H1 (cell line): ENCODE measurements around the gene SLC24A4. TPM values are rescaled to one million over a fixed set of nuclear protein-coding genes. Genes with fewer than 3 reads are reported as not detected.

Experiments used
- CTCF ChIA-PET: fragments of 300-600 bp; sonication (Branson Sonifier 250); formaldehyde crosslinking; loops from one replicate; lab custom pipeline; 2021; ENCODE audit not compliant: partially characterized antibody; lab: Charles Lee
- POLR2A ChIA-PET: fragments of 300-600 bp; sonication (Branson Sonifier 250); formaldehyde crosslinking; loops from one replicate; lab custom pipeline; 2021; ENCODE audit warnings: inconsistent platforms; ENCODE audit not compliant: partially characterized antibody; lab: Charles Lee
- DNase-seq, 2 experiments: peaks; one replicate each; pipeline versions ENCODE4 v3.0.0 to v3.0.0-alpha.2; 2010 to 2022; ENCODE audit warnings: low spot score in 2 of 2, low read depth in 1 of 2, mixed read lengths in 1 of 2
- FAIRE-seq: peaks from 2 replicates; lab custom pipeline; 2011; peaks lifted over from hg19 to GRCh38; lab: Jason Lieb, UNC
- H2AFZ ChIP-seq: 2 replicates; pipeline ENCODE4 v1.8.1; 2012; ENCODE audit warnings: low read length, inconsistent platforms
- H2AK5ac ChIP-seq: 2 replicates; pipeline ENCODE4 v1.6.1; 2013; ENCODE audit warnings: low read depth, low read length
- H2BK120ac ChIP-seq: replicated peaks from 2 replicates; pipeline ENCODE3; 2013; ENCODE audit warnings: low read depth, low read length, inconsistent platforms
- H2BK12ac ChIP-seq: 2 replicates; pipeline ENCODE4 v1.6.1; 2013; ENCODE audit warnings: low read depth, low read length
- H2BK15ac ChIP-seq: 2 replicates; pipeline ENCODE4 v1.6.1; 2013; ENCODE audit warnings: low read length
- H2BK20ac ChIP-seq: 2 replicates; pipeline ENCODE4 v1.6.1; 2013; ENCODE audit warnings: low read length
- H2BK5ac ChIP-seq: 2 replicates; pipeline ENCODE4 v1.6.1; 2013; ENCODE audit warnings: low read depth, low read length
- H3K14ac ChIP-seq: 2 replicates; pipeline ENCODE4 v1.6.1; 2013; ENCODE audit warnings: inconsistent platforms; ENCODE audit not compliant: insufficient read length
- H3K18ac ChIP-seq: 2 replicates; pipeline ENCODE4 v1.6.1; 2013; ENCODE audit warnings: low read length; ENCODE audit errors: extremely low read depth
- H3K23ac ChIP-seq: 2 replicates; pipeline ENCODE4 v1.6.1; 2013; ENCODE audit warnings: inconsistent platforms; ENCODE audit not compliant: insufficient read length
- H3K23me2 ChIP-seq: 2 replicates; pipeline ENCODE4 v1.6.1; 2013; ENCODE audit warnings: low read depth, low read length
- H3K27ac ChIP-seq: 2 replicates; pipeline ENCODE4 v1.6.1; 2011; ENCODE audit warnings: low read depth, low read length, inconsistent platforms
- H3K27me3 ChIP-seq, 4 experiments: replicated peaks in 1 of 4; 1 replicate in 1 of 4; 2 replicates in 3 of 4; pipeline versions ENCODE4 v1.6.1 to v1.8.1; 2011 to 2013; ENCODE audit warnings: low read length in 3 of 4, mild to moderate bottlenecking in 3 of 4, inconsistent platforms in 2 of 4, mixed read lengths in 2 of 4, moderate library complexity in 1 of 4; ENCODE audit not compliant: control insufficient read depth in 3 of 4, insufficient read depth in 3 of 4; ENCODE audit errors: extremely low read depth in 1 of 4
- H3K36me3 ChIP-seq, 4 experiments: 2 replicates each; pipeline versions ENCODE4 v1.6.1 to v1.8.1; 2011 to 2013; ENCODE audit warnings: mild to moderate bottlenecking in 4 of 4, low read length in 3 of 4, moderate library complexity in 2 of 4, control low read depth in 1 of 4, inconsistent platforms in 1 of 4; ENCODE audit not compliant: insufficient read depth in 4 of 4, control insufficient read depth in 2 of 4
- H3K4ac ChIP-seq: replicated peaks from 2 replicates; pipeline ENCODE3; 2013; ENCODE audit warnings: low read length, low read depth, mixed read lengths, inconsistent platforms; ENCODE audit not compliant: insufficient read length
- H3K4me1 ChIP-seq, 4 experiments: replicated peaks in 1 of 4; 1 replicate in 1 of 4; 2 replicates in 3 of 4; pipeline versions ENCODE4 v1.6.1 to v1.8.1; 2011 to 2013; ENCODE audit warnings: low read length in 3 of 4, inconsistent platforms in 2 of 4, mixed read lengths in 1 of 4; ENCODE audit not compliant: insufficient read depth in 4 of 4, control insufficient read depth in 3 of 4
- H3K4me2 ChIP-seq, 2 experiments: 2 replicates each; pipeline versions ENCODE4 v1.6.1 to v1.8.1; 2011 to 2013; ENCODE audit warnings: low read depth in 2 of 2, low read length in 2 of 2, control low read depth in 1 of 2, inconsistent platforms in 1 of 2, mild to moderate bottlenecking in 1 of 2; ENCODE audit not compliant: insufficient read depth in 1 of 2
- H3K4me3 ChIP-seq, 4 experiments: fragments of 200-600, 300-600 bp in 1 of 4; sonication (generic), shearing (Covaris generic), sonication (Bioruptor Twin) in 1 of 4; 2 replicates each; pipeline versions ENCODE4 v1.5.1 to v1.8.1; 2011 to 2016; ENCODE audit warnings: low read length in 4 of 4, low read depth in 3 of 4, control low read depth in 2 of 4, inconsistent platforms in 2 of 4, mild to moderate bottlenecking in 2 of 4, mixed read lengths in 1 of 4, moderate library complexity in 1 of 4; ENCODE audit not compliant: insufficient read depth in 2 of 4; ENCODE audit errors: extremely low read depth in 1 of 4
- H3K56ac ChIP-seq: replicated peaks from 2 replicates; pipeline ENCODE3; 2013; ENCODE audit warnings: low read depth, mild to moderate bottlenecking, mixed read lengths, low read length, inconsistent platforms; ENCODE audit not compliant: insufficient read length
- H3K79me1 ChIP-seq: 2 replicates; pipeline ENCODE4 v1.6.1; 2013; ENCODE audit warnings: low read depth, low read length, control low read depth
- H3K79me2 ChIP-seq, 2 experiments: 2 replicates each; pipeline versions ENCODE4 v1.6.1 to v1.8.1; 2012 to 2013; ENCODE audit warnings: low read length in 2 of 2, mild to moderate bottlenecking in 2 of 2, inconsistent platforms in 1 of 2; ENCODE audit not compliant: insufficient read depth in 2 of 2, control insufficient read depth in 1 of 2
- H3K9ac ChIP-seq, 4 experiments: replicated peaks in 1 of 4; 1 replicate in 1 of 4; 2 replicates in 3 of 4; pipeline versions ENCODE4 v1.6.1 to v1.8.1; 2011 to 2013; ENCODE audit warnings: low read depth in 3 of 4, low read length in 3 of 4, control low read depth in 2 of 4, mild to moderate bottlenecking in 2 of 4, moderate library complexity in 2 of 4, inconsistent platforms in 1 of 4; ENCODE audit errors: extremely low read depth in 1 of 4
- H3K9me3 ChIP-seq, 2 experiments: 2 replicates each; pipeline versions ENCODE4 v1.6.1 to v1.8.1; 2012 to 2013; ENCODE audit warnings: mild to moderate bottlenecking in 2 of 2, moderate library complexity in 2 of 2, control low read depth in 1 of 2, inconsistent platforms in 1 of 2, low read depth in 1 of 2, low read length in 1 of 2, mixed read lengths in 1 of 2; ENCODE audit not compliant: insufficient read depth in 2 of 2
- H4K20me1 ChIP-seq, 2 experiments: replicated peaks in 1 of 2; 2 replicates each; pipeline versions ENCODE3 to v1.8.1; 2011 to 2013; ENCODE audit warnings: inconsistent platforms in 2 of 2, low read length in 2 of 2, mild to moderate bottlenecking in 1 of 2; ENCODE audit not compliant: insufficient read depth in 2 of 2, control insufficient read depth in 1 of 2
- H4K5ac ChIP-seq: 2 replicates; pipeline ENCODE4 v1.6.1; 2013; ENCODE audit warnings: low read length, low read depth, mixed read lengths, inconsistent platforms; ENCODE audit not compliant: insufficient read length
- H4K8ac ChIP-seq: 2 replicates; pipeline ENCODE4 v1.8.0; 2013; ENCODE audit warnings: mild to moderate bottlenecking, moderate library complexity, low read length, inconsistent platforms; ENCODE audit not compliant: insufficient read depth; ENCODE audit errors: extremely low read depth
- H4K91ac ChIP-seq: replicated peaks from 2 replicates; pipeline ENCODE3; 2013; ENCODE audit warnings: low read length, mixed read lengths, inconsistent platforms; ENCODE audit not compliant: insufficient read length
- BACH1 ChIP-seq: IDR thresholded peaks from 2 replicates; pipeline ENCODE4 v1.6.1; 2012; ENCODE audit warnings: low read length, improper control_type of control experiment
- BCL11A ChIP-seq, 2 experiments: IDR thresholded peaks; one replicate each; pipeline ENCODE4 v1.6.1; 2011; ENCODE audit warnings: low read depth in 2 of 2, low read length in 2 of 2, mild to moderate bottlenecking in 2 of 2
- CREB1 ChIP-seq: IDR thresholded peaks from 2 replicates; pipeline ENCODE4 v1.6.1; 2012; ENCODE audit warnings: inconsistent platforms
- EZH2 ChIP-seq: fragments of 200-600 bp; sonication (generic); IDR thresholded peaks from 2 replicates; pipeline ENCODE4 v1.7.1; 2012; ENCODE audit warnings: low read depth, mild to moderate bottlenecking, moderate library complexity, low read length, inconsistent platforms; ENCODE audit not compliant: severe bottlenecking
- NRF1 ChIP-seq: IDR thresholded peaks from 2 replicates; pipeline ENCODE4 v1.6.1; 2011; ENCODE audit warnings: mild to moderate bottlenecking, low read depth, low read length, improper control_type of control experiment
- PHF8 ChIP-seq: fragments of 200-600 bp; sonication (generic); conservative IDR thresholded peaks from 2 replicates; pipeline ENCODE4 v1.7.1; 2012; ENCODE audit warnings: low read depth, mild to moderate bottlenecking, inconsistent platforms, low read length, moderate library complexity
- POLR2A ChIP-seq, 2 experiments: IDR thresholded peaks; 1 replicate in 1 of 2; 2 replicates in 1 of 2; pipeline ENCODE4 v1.6.1; 2011; ENCODE audit warnings: low read depth in 2 of 2, low read length in 2 of 2, mild to moderate bottlenecking in 2 of 2; ENCODE audit errors: control extremely low read depth in 1 of 2
- SIN3A ChIP-seq, 2 experiments: IDR thresholded peaks in 1 of 2; conservative IDR thresholded peaks in 1 of 2; 2 replicates each; pipeline ENCODE4 v1.6.1; 2011 to 2012; ENCODE audit warnings: low read length in 2 of 2, improper control_type of control experiment in 1 of 2, low read depth in 1 of 2, mild to moderate bottlenecking in 1 of 2
- SP4 ChIP-seq: IDR thresholded peaks from 2 replicates; pipeline ENCODE4 v1.6.1; 2012; ENCODE audit warnings: low read length, inconsistent platforms
- ZNF274 ChIP-seq: IDR thresholded peaks from 2 replicates; pipeline ENCODE4 v1.7.0; 2012; ENCODE audit warnings: low read length, borderline replicate concordance; ENCODE audit errors: extremely low read depth
- WGBS, 2 experiments: shearing (Covaris generic) in 1 of 2; methylation state at CpG; one replicate each; pipeline versions ENCODE4 v1.1.6 to v1.1.7; 2013 to 2015; ENCODE audit warnings: low lambda C conversion rate in 2 of 2, mixed read lengths in 2 of 2, inconsistent platforms in 1 of 2, low coverage in 1 of 2, missing lambda C conversion rate in 1 of 2; ENCODE audit not compliant: insufficient replicate concordance in 2 of 2, insufficient coverage in 1 of 2, insufficient read length in 1 of 2; ENCODE audit errors: extremely low coverage in 1 of 2, missing lambda C conversion rate in 1 of 2; 5-methylcytosine and 5-hydroxymethylcytosine counted together
- polyA plus RNA-seq, 7 experiments: library from polyadenylated mRNA; depleted of rRNA in 3 of 7; stranded (reverse) in 5 of 7; unstranded in 2 of 7; fragments of >200 nt in 5 of 7; fragments of 200-250 nt in 2 of 7; gene quantifications; 1 replicate in 5 of 7; 2 replicates in 1 of 7; 4 replicates in 1 of 7; pipeline versions ENCODE4 v1.2.1 to v1.2.3, GENCODE V29; 2011 to 2013; ENCODE audit warnings: missing spikeins in 2 of 7, mixed read lengths in 2 of 7
- total RNA-seq: library from RNA; stranded (reverse); fragmentation: NEBNext Ultra II Directional; extraction: Animal tissue kit (Norgen Biotek cat#: 25700); gene quantifications from 2 replicates; pipeline ENCODE4 v1.2.1, GENCODE V29; 2021

SLC24A4 gene
- total and polyA plus RNA-seq, 2 of the 8 experiments (the other 6 are each of a cell fraction or from before 2014, with no cell fraction given) = 0.27 to 0.89 TPM

- Histone ChIP-seq H3K4me3 (no peak overlapping the region), H3K4me1 (no peaks in the 10 kb centered on the region), H3K18ac (no peak overlapping the region), H3K36me3 (no peaks in the 10 kb centered on the region), H3K9ac (no peak overlapping the region), H2AFZ (no peak overlapping the region), H3K9me3 (no peaks in the 10 kb centered on the region), H3K23me2 (no peaks in the 10 kb centered on the region), H4K20me1 (no peaks in the 10 kb centered on the region), H4K5ac (no peak overlapping the region), H3K27ac (no peak overlapping the region), H3K4me2 (no peak overlapping the region), H3K79me1 (no peaks in the 10 kb centered on the region), H2BK20ac (no peak overlapping the region), H4K91ac (no peak overlapping the region), H3K79me2 (no peaks in the 10 kb centered on the region), H2BK12ac (no peak overlapping the region), H3K14ac (no peak overlapping the region), H3K56ac (no peak overlapping the region), H2BK5ac (no peak overlapping the region), H4K8ac (no peak overlapping the region), H2BK15ac (no peak overlapping the region), H3K27me3 (no peaks in the 10 kb centered on the region), H3K4ac (no peak overlapping the region), H3K23ac (no peak overlapping the region), H2AK5ac (0 out of 2 replicates have a peak overlapping the region, but pooled peaks have one; percentile 65), H2BK120ac (no peak overlapping the region)
- POLR2A ChIA-PET = no interaction called here
- TF ChIP-seq NRF1 (no peak), PHF8 (no peak), EZH2 (no peak), POLR2A (IDR thresholded peaks at IDR 0.05; ENCODE audit: control extremely low read depth in 1 of 2, low read depth in 2 of 2, low read length in 2 of 2) (no peak), BACH1 (no peak), ZNF274 (no peak), SIN3A (conservative IDR thresholded peaks at IDR 0.05 in 1 of 2, IDR thresholded peaks at IDR 0.05 in 1 of 2; ENCODE audit: low read depth in 1 of 2, low read length in 2 of 2) (no peak), SP4 (no peak), BCL11A (IDR thresholded peaks at IDR 0.05; ENCODE audit: low read depth in 2 of 2, low read length in 2 of 2) (no peak), CREB1 (no peak)
- FAIRE-seq (no peak), DNase-seq (no peak)
- CTCF ChIA-PET = no interaction called here
- WGBS, 2 experiments = 91% methylated on average over 14 of the region's 16 CpGs; no CpG with 5 or more reads in 1 of the 2 experiments
These were observed 208.3 kb downstream of the SLC24A4 start for GRCh38 chr14:92531106-92531873.
